Trophoblast cell (in vitro differentiated cells and primary cell): Measurements from ENCODE around the gene BCKDK.
"Not testable (repeated sequence)": the region's sequence is repeated elsewhere in the genome, so short reads cannot be mapped to it uniquely, and the experiment has no call there.

Experiments used
- DNase-seq, 2 donors: peaks; one replicate each; pipeline ENCODE4 v3.0.0-alpha.2; 2016
- H2AFZ ChIP-seq: 2 replicates; pipeline ENCODE4 v1.6.1; 2013; ENCODE audit warnings: low read length, moderate library complexity, mild to moderate bottlenecking; ENCODE audit not compliant: insufficient read depth, poor library complexity
- H2AK5ac ChIP-seq: 2 replicates; pipeline ENCODE4 v1.6.1; 2013; ENCODE audit warnings: mild to moderate bottlenecking, low read length
- H2BK120ac ChIP-seq: 2 replicates; pipeline ENCODE4 v1.6.1; 2013; ENCODE audit warnings: low read length, mild to moderate bottlenecking, moderate library complexity; ENCODE audit not compliant: insufficient read depth, poor library complexity
- H2BK12ac ChIP-seq: 2 replicates; pipeline ENCODE4 v1.6.1; 2013; ENCODE audit warnings: mild to moderate bottlenecking, low read length, moderate library complexity
- H2BK5ac ChIP-seq: 2 replicates; pipeline ENCODE4 v1.6.1; 2013; ENCODE audit warnings: low read length, low read depth, moderate library complexity, mild to moderate bottlenecking; ENCODE audit not compliant: poor library complexity
- H3K14ac ChIP-seq: 2 replicates; pipeline ENCODE4 v1.6.1; 2013; ENCODE audit warnings: mild to moderate bottlenecking, low read length
- H3K18ac ChIP-seq: 2 replicates; pipeline ENCODE4 v1.6.1; 2013; ENCODE audit warnings: mild to moderate bottlenecking, low read length
- H3K23ac ChIP-seq: 2 replicates; pipeline ENCODE4 v1.6.1; 2013; ENCODE audit warnings: low read length
- H3K27ac ChIP-seq: 2 replicates; pipeline ENCODE4 v1.5.1; 2013; ENCODE audit warnings: low read depth, mild to moderate bottlenecking, inconsistent platforms, low read length, moderate library complexity
- H3K27me3 ChIP-seq: 2 replicates; pipeline ENCODE4 v1.6.1; 2013; ENCODE audit warnings: inconsistent platforms, mild to moderate bottlenecking, low read length, moderate library complexity; ENCODE audit not compliant: insufficient read depth
- H3K36me3 ChIP-seq, 2 experiments: 1 replicate in 1 of 2; 2 replicates in 1 of 2; pipeline ENCODE4 v1.6.1; 2013; ENCODE audit warnings: low read length in 2 of 2, mild to moderate bottlenecking in 2 of 2, moderate library complexity in 1 of 2; ENCODE audit not compliant: insufficient read depth in 2 of 2, control insufficient read depth in 1 of 2
- H3K4ac ChIP-seq: 2 replicates; pipeline ENCODE4 v1.6.1; 2013; ENCODE audit warnings: low read depth, mild to moderate bottlenecking, low read length, moderate library complexity
- H3K4me1 ChIP-seq, 2 experiments: 1 replicate in 1 of 2; 2 replicates in 1 of 2; pipeline ENCODE4 v1.6.1; 2013; ENCODE audit warnings: low read length in 2 of 2, mild to moderate bottlenecking in 2 of 2, moderate library complexity in 1 of 2; ENCODE audit not compliant: insufficient read depth in 2 of 2, control insufficient read depth in 1 of 2
- H3K4me2 ChIP-seq: 2 replicates; pipeline ENCODE4 v1.6.1; 2013; ENCODE audit warnings: inconsistent platforms, mild to moderate bottlenecking, low read length, moderate library complexity
- H3K4me3 ChIP-seq: 2 replicates; pipeline ENCODE4 v1.5.1; 2013; ENCODE audit warnings: mild to moderate bottlenecking, low read depth, low read length, inconsistent platforms
- H3K79me1 ChIP-seq: one replicate; pipeline ENCODE4 v1.6.1; 2013; ENCODE audit warnings: low read length
- H3K79me2 ChIP-seq: 2 replicates; pipeline ENCODE4 v1.6.1; 2013; ENCODE audit warnings: low read length, mild to moderate bottlenecking; ENCODE audit not compliant: control insufficient read depth, insufficient read depth, poor library complexity
- H3K9ac ChIP-seq: 2 replicates; pipeline ENCODE4 v1.6.1; 2013; ENCODE audit warnings: mild to moderate bottlenecking, low read length
- H3K9me3 ChIP-seq: 2 replicates; pipeline ENCODE4 v1.6.1; 2013; ENCODE audit warnings: low read depth, mild to moderate bottlenecking, control low read depth, inconsistent platforms, low read length; ENCODE audit not compliant: insufficient read depth
- H4K12ac ChIP-seq: 2 replicates; pipeline ENCODE4 v1.6.1; 2013; ENCODE audit warnings: low read depth, mild to moderate bottlenecking, low read length, moderate library complexity
- H4K8ac ChIP-seq: 2 replicates; pipeline ENCODE4 v1.6.1; 2013; ENCODE audit warnings: low read depth, mild to moderate bottlenecking, low read length, moderate library complexity
- H4K91ac ChIP-seq: one replicate; pipeline ENCODE4 v1.6.1; 2013; ENCODE audit warnings: low read depth, mild to moderate bottlenecking, low read length, moderate library complexity
- WGBS: extraction: QIAGEN DNeasy Blood & Tissue Kit; methylation state at CpG from one replicate; pipeline ENCODE4 v1.1.7; 2013; ENCODE audit warnings: missing lambda C conversion rate; ENCODE audit not compliant: insufficient read length, insufficient coverage; ENCODE audit errors: extremely low coverage; 5-methylcytosine and 5-hydroxymethylcytosine counted together

BCKDK gene

GRCh38 chr16:31150976-31151375 is 42.8 kb downstream of the BCKDK start:
- not testable (repeated sequence) for H3K4ac ChIP-seq, H3K9ac ChIP-seq, H2BK12ac ChIP-seq, H4K91ac ChIP-seq, H2AK5ac ChIP-seq, H3K4me2 ChIP-seq, H2BK120ac ChIP-seq, H3K14ac ChIP-seq, H3K36me3 ChIP-seq, H3K18ac ChIP-seq, H2AFZ ChIP-seq, H4K8ac ChIP-seq, H3K23ac ChIP-seq, H3K27ac ChIP-seq, H3K4me3 ChIP-seq, H3K79me2 ChIP-seq, DNase-seq, H3K4me1 ChIP-seq, H3K27me3 ChIP-seq, H4K12ac ChIP-seq, H2BK5ac ChIP-seq, H3K79me1 ChIP-seq, H3K9me3 ChIP-seq
- WGBS = no CpG with 5 or more reads among the region's 6 CpGs

DNA sequence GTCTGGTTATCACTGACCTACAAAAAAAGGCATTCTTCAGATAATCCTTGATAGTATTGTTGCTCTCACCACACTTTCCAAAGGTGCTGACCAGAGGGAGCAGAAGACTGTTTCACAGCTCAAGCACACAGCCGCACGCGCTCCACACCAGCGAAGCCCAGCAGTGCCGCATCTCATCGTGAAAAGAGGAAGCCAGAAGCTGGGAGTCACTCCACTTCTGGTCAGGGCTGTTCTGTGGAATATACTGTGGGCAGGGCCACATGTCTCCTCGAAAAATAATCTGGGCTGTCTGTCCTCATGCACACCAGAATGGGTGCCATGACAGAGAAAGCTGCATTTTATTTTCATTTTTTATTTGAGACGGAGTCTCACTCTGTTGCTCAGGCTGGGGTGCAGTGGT is 49.0 kb downstream of the BCKDK start:
- Histone ChIP-seq H3K23ac (no peak overlapping the region), H3K9me3 (no peaks in the 10 kb centered on the region), H3K27ac (no peak overlapping the region), H3K9ac (no peak overlapping the region), H2AK5ac (no peak overlapping the region), H3K4me3 (no peak overlapping the region), H2BK12ac (no peak overlapping the region), H4K12ac (no peak overlapping the region), H3K14ac (no peak overlapping the region), H4K91ac (no peak overlapping the region), H2BK5ac (no peak overlapping the region), H3K79me2 (no peaks in the 10 kb centered on the region), H3K4me1 (no peaks in the 10 kb centered on the region), H3K27me3 (no peaks in the 10 kb centered on the region), H3K4me2 (no peak overlapping the region), H2BK120ac (no peak overlapping the region), H3K79me1 (no peaks in the 10 kb centered on the region), H3K36me3 (no peaks in the 10 kb centered on the region), H3K4ac (no peak overlapping the region), H3K18ac (no peak overlapping the region), H4K8ac (no peak overlapping the region), H2AFZ (no peak overlapping the region)
- peak in 1 of 2 donors; percentile 27 for DNase-seq
- no CpG with 5 or more reads among the region's 8 CpGs for WGBS
